Right atrium auricular region (tissue), 2 donors: ENCODE data around the gene CHRM5. TPM values are rescaled to one million over a fixed set of nuclear protein-coding genes. Genes with fewer than 3 reads are reported as not detected.

Experiments used
- DNase-seq: peaks from one replicate; pipeline ENCODE4 v3.0.0-alpha.2; 2019; ENCODE audit warnings: low spot score
- H3K27ac ChIP-seq, 2 donors: fragments of 200-600 bp; sonication (generic); 1 replicate in 1 of 2; 2 replicates in 1 of 2; pipeline ENCODE4 v1.5.1; 2016 to 2019
- H3K27me3 ChIP-seq, 2 donors: fragments of 200-600 bp; sonication (generic); one replicate each; pipeline versions ENCODE4 v1.5.1 to v1.6.0; 2017 to 2019
- H3K36me3 ChIP-seq: fragments of 200-600 bp; sonication (generic); one replicate; pipeline ENCODE4 v1.5.1; 2016
- H3K4me1 ChIP-seq, 2 donors: fragments of 200-600 bp; sonication (generic); one replicate each; pipeline versions ENCODE4 v1.5.1 to v1.6.0; 2017 to 2019
- H3K4me3 ChIP-seq, 2 donors: fragments of 200-600 bp; sonication (generic); 1 replicate in 1 of 2; 2 replicates in 1 of 2; pipeline ENCODE4 v1.5.1; 2017 to 2019; ENCODE audit warnings: mild to moderate bottlenecking in 1 of 2, moderate library complexity in 1 of 2
- H3K9me3 ChIP-seq, 2 donors: fragments of 200-600 bp; sonication (generic); one replicate each; pipeline ENCODE4 v1.5.1; 2019
- total RNA-seq, 2 donors: library from RNA; depleted of rRNA; stranded (reverse); fragments of >200 nt; gene quantifications; one replicate each; pipeline ENCODE4 v1.1.0, GENCODE V29; 2016
- TF ChIP-seq, protein P1 (sequence below), 2 donors: fragments of 200-600 bp; sonication (generic); IDR thresholded peaks; one replicate each; pipeline ENCODE4 v1.5.1; 2019; ENCODE audit warnings: antibody characterized with exemption in 2 of 2

Gene CHRM5
- total RNA-seq, 2 donors from 2014 or later: not detected

DNA sequence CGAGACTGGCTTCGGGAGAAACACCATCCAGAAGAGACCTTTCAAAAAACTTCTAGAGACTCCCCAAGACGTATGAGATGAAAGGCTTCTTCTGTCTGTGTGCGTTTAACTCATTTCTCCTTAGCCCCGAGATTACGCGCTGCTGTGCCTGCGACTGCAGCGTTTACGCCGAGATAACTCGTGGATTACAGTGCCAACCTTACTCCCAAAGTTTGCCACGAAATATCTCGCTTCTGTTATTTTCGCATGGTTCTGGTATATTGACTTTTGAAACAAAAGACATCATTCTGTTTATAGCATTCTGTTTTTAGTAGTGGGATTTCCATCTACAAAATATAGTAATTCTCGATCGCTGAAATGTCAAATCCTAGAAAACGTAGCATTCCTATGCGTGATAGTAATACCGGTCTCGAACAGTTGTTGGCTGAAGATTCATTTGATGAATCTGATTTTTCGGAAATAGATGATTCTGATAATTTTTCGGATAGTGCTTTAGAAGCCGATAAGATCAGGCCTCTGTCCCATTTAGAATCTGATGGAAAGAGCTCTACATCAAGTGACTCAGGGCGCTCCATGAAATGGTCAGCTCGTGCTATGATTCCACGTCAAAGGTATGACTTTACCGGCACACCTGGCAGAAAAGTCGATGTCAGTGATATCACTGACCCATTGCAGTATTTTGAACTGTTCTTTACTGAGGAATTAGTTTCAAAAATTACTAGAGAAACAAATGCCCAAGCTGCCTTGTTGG is 134.1 kb downstream of the CHRM5 start:
- TF ChIP-seq, protein P1, sequence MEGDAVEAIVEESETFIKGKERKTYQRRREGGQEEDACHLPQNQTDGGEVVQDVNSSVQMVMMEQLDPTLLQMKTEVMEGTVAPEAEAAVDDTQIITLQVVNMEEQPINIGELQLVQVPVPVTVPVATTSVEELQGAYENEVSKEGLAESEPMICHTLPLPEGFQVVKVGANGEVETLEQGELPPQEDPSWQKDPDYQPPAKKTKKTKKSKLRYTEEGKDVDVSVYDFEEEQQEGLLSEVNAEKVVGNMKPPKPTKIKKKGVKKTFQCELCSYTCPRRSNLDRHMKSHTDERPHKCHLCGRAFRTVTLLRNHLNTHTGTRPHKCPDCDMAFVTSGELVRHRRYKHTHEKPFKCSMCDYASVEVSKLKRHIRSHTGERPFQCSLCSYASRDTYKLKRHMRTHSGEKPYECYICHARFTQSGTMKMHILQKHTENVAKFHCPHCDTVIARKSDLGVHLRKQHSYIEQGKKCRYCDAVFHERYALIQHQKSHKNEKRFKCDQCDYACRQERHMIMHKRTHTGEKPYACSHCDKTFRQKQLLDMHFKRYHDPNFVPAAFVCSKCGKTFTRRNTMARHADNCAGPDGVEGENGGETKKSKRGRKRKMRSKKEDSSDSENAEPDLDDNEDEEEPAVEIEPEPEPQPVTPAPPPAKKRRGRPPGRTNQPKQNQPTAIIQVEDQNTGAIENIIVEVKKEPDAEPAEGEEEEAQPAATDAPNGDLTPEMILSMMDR (IDR thresholded peaks at IDR 0.05): no peak
- H3K4me3 ChIP-seq: peak overlapping the region; percentile 79 to 86
- no peaks in the 10 kb centered on the region for H3K36me3 ChIP-seq
- no peaks in the 10 kb centered on the region for H3K27me3 ChIP-seq
- DNase-seq: no peak
- peaks cover 0 to 26% of the 10 kb centered on the region in 2 donors for H3K4me1 ChIP-seq
- peak overlapping the region; percentile 80 to 85 for H3K27ac ChIP-seq
- H3K9me3 ChIP-seq: no peaks in the 10 kb centered on the region

DNA sequence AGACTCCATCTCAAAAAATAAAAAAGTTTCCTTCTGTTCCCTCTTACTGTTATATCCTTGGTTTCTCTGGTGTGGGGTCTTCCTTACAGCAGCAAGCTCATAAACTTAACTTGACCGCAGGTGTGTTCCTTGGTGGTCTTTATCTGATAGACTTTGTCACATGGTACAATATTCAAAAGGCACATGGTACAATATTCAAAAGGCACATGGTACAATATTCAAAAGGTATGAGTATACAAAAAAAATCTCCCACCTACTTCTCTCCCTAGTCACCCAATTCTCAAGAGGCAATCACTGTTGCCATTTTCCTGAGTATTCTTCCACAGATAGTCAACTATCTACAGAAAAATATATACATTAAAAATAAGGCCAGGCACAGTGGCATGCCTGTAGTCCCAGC is 138.1 kb downstream of the CHRM5 start:
- Histone ChIP-seq H3K4me1 (peaks cover 0 to 7% of the 10 kb centered on the region in 2 donors), H3K27me3 (no peaks in the 10 kb centered on the region), H3K27ac (no peak overlapping the region), H3K9me3 (no peaks in the 10 kb centered on the region), H3K36me3 (no peaks in the 10 kb centered on the region), H3K4me3 (no peak overlapping the region)
- TF ChIP-seq, protein P1 (IDR thresholded peaks at IDR 0.05): no peak
- no peak for DNase-seq

DNA sequence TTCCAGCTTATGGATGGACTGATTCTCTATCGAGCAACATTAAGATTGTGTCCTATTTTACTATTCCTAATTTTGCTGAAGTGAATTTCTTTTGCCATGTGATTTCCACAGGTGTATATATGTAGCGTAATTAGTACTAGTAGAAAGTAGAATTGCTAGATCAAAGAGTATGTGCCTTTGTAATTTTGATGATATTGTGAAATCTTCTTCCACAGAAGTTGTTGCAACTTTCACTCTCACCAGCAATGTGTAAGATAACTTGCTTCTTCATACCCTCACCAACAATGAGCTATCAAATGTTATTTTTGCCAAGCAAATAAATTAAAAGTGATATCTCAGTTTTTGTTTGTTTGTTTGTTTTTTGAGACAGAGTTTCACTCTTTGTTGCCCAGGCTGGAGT is 139.0 kb downstream of the CHRM5 start:
- no peaks in the 10 kb centered on the region for H3K27me3 ChIP-seq
- H3K4me3 ChIP-seq: no peak overlapping the region
- DNase-seq: no peak
- H3K4me1 ChIP-seq: peaks cover 0 to 7% of the 10 kb centered on the region in 2 donors
- H3K27ac ChIP-seq: no peak overlapping the region
- H3K36me3 ChIP-seq: no peaks in the 10 kb centered on the region
- H3K9me3 ChIP-seq: no peaks in the 10 kb centered on the region
- TF ChIP-seq, protein P1 (IDR thresholded peaks at IDR 0.05): no peak

DNA sequence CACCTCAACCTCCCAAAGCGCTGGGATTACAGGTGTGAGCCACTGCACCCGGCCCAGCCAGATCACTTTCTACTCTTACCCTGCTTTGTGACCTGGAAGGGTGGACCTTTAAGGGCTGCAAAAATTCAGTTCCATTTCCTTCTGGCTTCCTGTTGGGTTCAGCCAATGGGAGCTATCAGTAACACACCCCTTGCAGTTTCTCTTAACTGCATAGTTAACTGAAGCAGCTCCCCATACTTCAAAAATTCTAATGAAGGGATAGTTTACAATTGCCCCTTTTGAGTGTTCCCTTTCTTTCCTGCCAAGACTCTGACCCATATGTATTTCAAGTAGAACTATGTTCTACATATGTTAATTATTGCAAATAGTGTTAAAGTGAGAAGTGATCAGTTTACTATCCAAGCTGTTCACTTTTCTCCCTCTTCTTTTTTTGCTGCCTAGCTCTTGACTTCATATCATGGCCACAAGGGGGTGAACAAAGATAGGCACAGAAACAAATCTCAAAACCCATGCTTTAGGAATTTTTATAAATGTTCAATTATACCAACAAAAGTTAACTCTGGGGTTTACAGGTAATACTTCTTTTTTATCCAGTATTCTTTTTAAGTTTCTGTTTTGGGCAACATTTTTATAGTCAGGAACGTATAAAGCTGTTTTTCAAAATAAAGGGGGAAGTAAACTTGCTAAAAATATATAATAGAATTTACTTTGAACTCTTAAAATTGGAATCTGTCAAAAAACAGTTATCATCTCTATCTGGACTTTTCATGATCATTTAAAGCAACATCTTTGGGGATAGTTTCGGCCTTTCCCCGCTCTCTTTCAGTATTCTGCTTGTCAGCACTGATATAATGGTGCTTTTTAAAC is 141.7 kb downstream of the CHRM5 start:
- Histone ChIP-seq H3K27ac (no peak overlapping the region), H3K9me3 (no peaks in the 10 kb centered on the region), H3K27me3 (no peaks in the 10 kb centered on the region), H3K36me3 (no peaks in the 10 kb centered on the region), H3K4me1 (no peaks in the 10 kb centered on the region), H3K4me3 (no peak overlapping the region)
- TF ChIP-seq, protein P1 (IDR thresholded peaks at IDR 0.05): peak in 1 of 2 donors; percentile 58
- no peak for DNase-seq

DNA sequence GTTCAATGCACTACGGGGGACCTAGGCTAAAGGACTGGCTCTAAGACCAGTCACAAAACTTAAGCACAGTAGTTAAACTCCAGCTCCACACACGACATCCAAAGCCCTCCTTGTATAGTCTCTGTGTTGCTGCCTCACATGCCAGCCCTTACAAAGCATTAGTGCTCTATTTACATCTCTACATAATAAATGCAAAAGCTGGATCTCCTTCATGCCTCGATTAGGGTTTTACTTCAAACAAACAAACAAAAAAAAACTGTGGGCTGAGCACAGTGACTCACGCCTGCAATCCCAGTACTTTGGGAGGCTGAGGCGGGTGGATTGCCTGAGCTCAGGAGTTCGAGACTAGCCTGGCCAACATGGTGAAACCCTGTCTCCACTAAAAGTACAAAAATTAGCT is 143.2 kb downstream of the CHRM5 start:
- H3K4me3 ChIP-seq: no peak overlapping the region
- DNase-seq: no peak
- TF ChIP-seq, protein P1 (IDR thresholded peaks at IDR 0.05): no peak
- no peaks in the 10 kb centered on the region for H3K27me3 ChIP-seq
- no peaks in the 10 kb centered on the region for H3K4me1 ChIP-seq
- no peaks in the 10 kb centered on the region for H3K36me3 ChIP-seq
- H3K9me3 ChIP-seq: no peaks in the 10 kb centered on the region
- H3K27ac ChIP-seq: no peak overlapping the region
